HEK293 (cell line): ENCODE results near the gene FSD2.

Experiments used
- CTCF ChIP-seq: fragments of 450-650 bp; formaldehyde crosslinking; IDR thresholded peaks from 2 replicates; pipeline ENCODE4 v1.5.1; 2016; ENCODE audit warnings: missing biosample characterization, missing genetic modification characterization
- KLF1 ChIP-seq: fragments of 450-650 bp; formaldehyde crosslinking; IDR thresholded peaks from 2 replicates; pipeline ENCODE4 v1.5.1; 2016; ENCODE audit warnings: missing biosample characterization, missing genetic modification characterization
- ZBTB1 ChIP-seq: fragments of 450-650 bp; formaldehyde crosslinking; IDR thresholded peaks from 2 replicates; pipeline ENCODE4 v1.5.1; 2016; ENCODE audit warnings: missing biosample characterization, missing genetic modification characterization
- ZNF121 ChIP-seq: fragments of 450-650 bp; formaldehyde crosslinking; IDR thresholded peaks from 2 replicates; pipeline ENCODE4 v1.5.1; 2016; ENCODE audit warnings: missing biosample characterization, missing genetic modification characterization
- ZNF311 ChIP-seq: fragments of 450-650 bp; formaldehyde crosslinking; IDR thresholded peaks from 2 replicates; pipeline ENCODE4 v1.5.1; 2017; ENCODE audit warnings: missing biosample characterization, missing genetic modification characterization, borderline replicate concordance
- ZNF362 ChIP-seq: fragments of 450-650 bp; formaldehyde crosslinking; IDR thresholded peaks from 2 replicates; pipeline ENCODE4 v1.5.1; 2016; ENCODE audit warnings: missing biosample characterization, missing genetic modification characterization

- TF ChIP-seq CTCF (tag by site-specific recombination) (no peak), KLF1 (tag by site-specific recombination) (no peak), ZBTB1 (tag by site-specific recombination) (no peak), ZNF362 (tag by site-specific recombination) (no peak), ZNF121 (tag by site-specific recombination) (no peak), ZNF311 (tag by site-specific recombination) (no peak)
These were observed 31.4 kb downstream of the FSD2 start for GRCh38 chr15:82774496-82774895.
